ENCODE measurements around the gene SLC24A4.

DNA sequence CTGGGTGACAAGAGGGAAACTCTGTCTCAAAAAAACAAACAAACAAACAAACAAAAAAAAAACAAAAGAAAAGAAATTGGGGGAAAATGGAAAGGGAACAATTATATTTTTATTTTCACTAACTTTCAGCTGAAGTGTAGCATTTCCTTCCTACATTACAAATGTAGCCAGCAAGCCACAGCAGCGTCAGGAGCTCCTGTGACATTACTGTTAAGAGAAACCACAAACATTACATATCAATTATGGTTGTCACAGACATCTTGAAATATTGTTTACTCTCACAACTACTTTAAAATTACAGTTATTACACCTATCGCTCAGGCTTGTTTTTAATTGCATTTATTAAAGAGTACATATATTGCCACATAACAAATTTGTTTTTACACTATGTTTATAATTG is 49.8 kb upstream of the SLC24A4 start:
- TF ChIP-seq, protein P1, sequence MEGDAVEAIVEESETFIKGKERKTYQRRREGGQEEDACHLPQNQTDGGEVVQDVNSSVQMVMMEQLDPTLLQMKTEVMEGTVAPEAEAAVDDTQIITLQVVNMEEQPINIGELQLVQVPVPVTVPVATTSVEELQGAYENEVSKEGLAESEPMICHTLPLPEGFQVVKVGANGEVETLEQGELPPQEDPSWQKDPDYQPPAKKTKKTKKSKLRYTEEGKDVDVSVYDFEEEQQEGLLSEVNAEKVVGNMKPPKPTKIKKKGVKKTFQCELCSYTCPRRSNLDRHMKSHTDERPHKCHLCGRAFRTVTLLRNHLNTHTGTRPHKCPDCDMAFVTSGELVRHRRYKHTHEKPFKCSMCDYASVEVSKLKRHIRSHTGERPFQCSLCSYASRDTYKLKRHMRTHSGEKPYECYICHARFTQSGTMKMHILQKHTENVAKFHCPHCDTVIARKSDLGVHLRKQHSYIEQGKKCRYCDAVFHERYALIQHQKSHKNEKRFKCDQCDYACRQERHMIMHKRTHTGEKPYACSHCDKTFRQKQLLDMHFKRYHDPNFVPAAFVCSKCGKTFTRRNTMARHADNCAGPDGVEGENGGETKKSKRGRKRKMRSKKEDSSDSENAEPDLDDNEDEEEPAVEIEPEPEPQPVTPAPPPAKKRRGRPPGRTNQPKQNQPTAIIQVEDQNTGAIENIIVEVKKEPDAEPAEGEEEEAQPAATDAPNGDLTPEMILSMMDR (IDR thresholded peaks at IDR 0.05; ENCODE audit: insufficient read depth, low read length, poor library complexity, severe bottlenecking): no peak
- no peak for TF ChIP-seq EZH2phosphoT487 (conservative IDR thresholded peaks at IDR 0.05; ENCODE audit: low read length)
